ENCODE data around the gene CCT8.

- no peak for TF ChIP-seq CTCF (IDR thresholded peaks at IDR 0.05)
- TF ChIP-seq POLR2A (IDR thresholded peaks at IDR 0.05): no peak
Observed at GRCh38 chr21:29053656-29054055, 19.8 kb downstream of the CCT8 start.
